Neutrophil (primary cell): Measurements from ENCODE around the gene ZNF675.
A peak's percentile ranks its signal among the peaks of the same experiment; 100 is the strongest.
"Not testable (repeated sequence)": the region's sequence is repeated elsewhere in the genome, so short reads cannot be mapped to it uniquely, and the experiment has no call there.

Source experiments
- H3K27ac ChIP-seq: fragments of 200-600 bp; sonication (generic); 2 replicates; pipeline ENCODE4 v1.5.1; 2016; ENCODE audit warnings: mild to moderate bottlenecking, moderate library complexity
- H3K27me3 ChIP-seq: fragments of 200-600 bp; sonication (generic); 2 replicates; pipeline ENCODE4 v1.6.0; 2016; ENCODE audit warnings: mild to moderate bottlenecking
- H3K36me3 ChIP-seq: fragments of 200-600 bp; sonication (generic); 2 replicates; pipeline ENCODE4 v1.5.1; 2017
- H3K4me1 ChIP-seq, 2 experiments: fragments of 200-600 bp in 1 of 2; sonication (generic) in 1 of 2; 1 replicate in 1 of 2; 2 replicates in 1 of 2; pipeline versions ENCODE4 v1.5.1 to v1.6.1; 2013 to 2016; ENCODE audit warnings: low read depth in 1 of 2, low read length in 1 of 2, mild to moderate bottlenecking in 1 of 2, moderate library complexity in 1 of 2; ENCODE audit not compliant: control insufficient read depth in 1 of 2, insufficient read depth in 1 of 2
- H3K4me3 ChIP-seq, 2 experiments: fragments of 200-600 bp in 1 of 2; sonication (generic) in 1 of 2; 1 replicate in 1 of 2; 2 replicates in 1 of 2; pipeline ENCODE4 v1.5.1; 2013 to 2016; ENCODE audit warnings: low read depth in 1 of 2, low read length in 1 of 2, mild to moderate bottlenecking in 1 of 2, moderate library complexity in 1 of 2
- H3K9me3 ChIP-seq: fragments of 200-600 bp; sonication (generic); 2 replicates; pipeline ENCODE4 v1.5.1; 2016
- CTCF ChIP-seq: fragments of 200-600 bp; sonication (generic); IDR thresholded peaks from 2 replicates; pipeline ENCODE4 v1.5.1; 2016; ENCODE audit warnings: antibody characterized with exemption

The ZNF675 gene

DNA sequence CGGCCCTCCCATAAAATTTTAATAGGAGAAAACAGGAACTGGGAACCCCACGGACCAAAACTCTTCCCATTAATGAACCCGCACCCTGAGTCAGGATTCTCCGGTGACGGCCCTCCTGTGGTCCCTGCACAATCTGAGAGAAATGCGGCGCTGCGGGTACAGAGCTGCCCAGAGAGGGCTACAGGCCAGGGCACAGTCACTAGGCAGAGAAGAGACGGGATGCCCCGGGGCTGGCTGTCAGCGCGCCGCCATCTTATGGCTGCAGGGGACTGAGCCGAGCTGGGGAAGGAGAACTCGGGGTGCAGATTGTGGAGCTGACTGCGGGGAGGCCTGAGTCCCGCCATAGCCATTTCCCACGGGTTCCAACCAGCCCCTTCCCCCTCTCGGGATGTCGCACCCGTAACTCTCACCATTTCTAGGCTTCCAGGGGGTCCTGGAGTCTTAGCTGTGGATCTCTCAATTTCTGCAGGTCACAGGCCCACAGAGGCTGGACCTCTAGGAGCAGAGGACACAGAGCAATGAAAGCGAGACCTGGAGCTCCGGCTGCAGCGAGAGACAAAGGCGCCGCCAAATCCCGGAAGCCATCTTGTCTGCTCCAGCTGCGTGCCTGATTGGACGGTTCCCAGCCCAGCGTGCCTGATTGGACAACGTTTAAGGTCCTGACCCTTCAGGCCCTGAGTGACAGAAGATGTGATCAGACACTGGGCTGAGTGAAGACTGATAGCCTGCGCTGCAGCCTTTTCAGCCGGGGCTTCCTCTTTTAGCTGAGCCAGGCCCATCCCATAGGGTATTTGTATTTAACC, at the start of gene ZNF675:
TSS of gene ZNF675 (minus strand) at position 592 of the 803 bp plus-strand sequence. CDS start at position 413, 179 bp downstream.
- Histone ChIP-seq H3K4me1 (peaks cover 0 to 8% of the 10 kb centered on the region in 2 experiments), H3K4me3 (peak within 1 kb of the TSS; percentile 58 to 77), H3K27ac (peak within 1 kb of the TSS; percentile 72), H3K9me3 (no peaks in the 10 kb centered on the region), H3K27me3 (no peaks in the 10 kb centered on the region), H3K36me3 (no peaks in the 10 kb centered on the region)
- TF ChIP-seq CTCF = no peak

DNA sequence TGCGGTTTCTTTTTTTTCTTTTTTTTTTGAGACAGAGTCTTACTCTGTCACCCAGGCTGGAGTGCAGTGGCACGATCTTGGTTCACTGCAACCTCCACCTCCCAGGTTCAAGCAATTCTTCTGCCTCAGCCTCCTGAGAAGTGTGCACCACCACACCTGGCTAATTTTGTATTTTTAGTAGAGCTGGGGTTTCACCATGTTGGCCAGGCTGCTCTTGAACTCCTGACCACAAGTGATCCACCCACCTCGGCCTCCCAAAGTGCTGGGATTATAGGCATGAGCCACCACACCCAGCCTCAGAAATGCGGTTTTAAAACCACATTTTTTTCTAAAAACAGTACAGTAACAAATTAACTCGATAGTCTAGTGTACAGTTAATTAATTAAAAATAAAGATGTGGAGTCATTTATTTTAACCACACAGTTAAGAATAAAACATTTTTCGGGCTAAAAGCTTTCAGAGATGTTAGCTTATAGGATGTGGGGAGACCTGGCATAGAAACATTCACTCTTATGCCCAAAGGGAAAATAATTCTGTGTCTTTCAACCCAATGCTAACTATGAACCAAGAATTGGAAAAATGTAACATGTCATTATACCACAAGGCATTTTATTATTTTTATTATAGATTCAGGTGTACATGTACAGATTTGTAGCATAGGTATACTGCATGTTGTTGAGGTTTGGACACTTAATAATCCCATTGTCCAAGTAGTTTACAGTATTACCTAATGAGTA, 43.9 kb upstream of the ZNF675 start:
- H3K36me3 ChIP-seq, H3K4me3 ChIP-seq, H3K27me3 ChIP-seq, H3K4me1 ChIP-seq, H3K9me3 ChIP-seq, H3K27ac ChIP-seq: not testable (repeated sequence)

- H3K4me1 ChIP-seq, H3K4me3 ChIP-seq, H3K36me3 ChIP-seq, H3K9me3 ChIP-seq, H3K27me3 ChIP-seq, H3K27ac ChIP-seq: not testable (repeated sequence)
These were observed 37.1 kb upstream of the ZNF675 start for GRCh38 chr19:23724161-23724560.

DNA sequence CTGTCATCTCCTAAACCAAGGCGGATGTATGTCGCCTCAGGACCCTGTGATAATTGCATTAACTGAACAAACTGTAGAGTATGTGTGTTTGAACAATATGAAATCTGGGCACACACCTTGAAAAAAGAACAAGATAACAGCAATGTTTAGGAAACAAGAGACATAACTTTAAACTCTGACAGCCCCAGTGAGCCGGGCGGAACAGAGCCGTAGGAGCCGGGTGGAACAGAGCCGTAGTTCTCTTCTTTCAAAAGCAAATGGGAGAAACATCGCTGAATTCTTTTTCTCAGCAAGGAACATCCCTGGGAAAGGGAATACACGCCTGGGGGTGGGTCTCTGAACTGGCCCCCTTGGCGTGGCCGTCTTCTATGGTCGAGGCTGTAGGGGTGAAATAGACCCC, 31.8 kb upstream of the ZNF675 start:
- Histone ChIP-seq H3K27me3 (no peaks in the 10 kb centered on the region), H3K4me3 (no peak overlapping the region), H3K9me3 (no peaks in the 10 kb centered on the region), H3K27ac (no peak overlapping the region), H3K36me3 (no peaks in the 10 kb centered on the region), H3K4me1 (no peaks in the 10 kb centered on the region)
- no peak for TF ChIP-seq CTCF

DNA sequence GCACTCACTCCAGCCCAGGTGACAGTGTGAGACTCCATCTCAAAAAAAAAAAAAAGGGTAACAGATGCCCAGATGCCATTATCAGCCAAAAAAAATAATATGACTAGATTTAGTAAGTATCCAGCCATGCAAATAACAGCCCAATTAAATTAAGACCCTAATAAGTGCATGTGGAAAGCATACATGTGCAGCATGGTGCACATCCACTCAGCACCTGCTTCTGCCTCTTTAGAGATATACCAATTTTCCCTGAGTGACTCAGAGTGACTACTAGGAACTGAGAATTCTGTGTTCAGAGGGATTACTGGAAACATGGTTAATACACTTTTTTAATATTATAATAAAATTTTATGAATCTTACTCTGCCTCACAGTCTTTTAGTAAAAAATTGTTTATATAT, 29.8 kb upstream of the ZNF675 start:
- H3K4me1 ChIP-seq = no peaks in the 10 kb centered on the region
- H3K36me3 ChIP-seq = no peaks in the 10 kb centered on the region
- H3K27ac ChIP-seq = no peak overlapping the region
- H3K4me3 ChIP-seq = no peak overlapping the region
- no peaks in the 10 kb centered on the region for H3K9me3 ChIP-seq
- TF ChIP-seq CTCF = no peak
- no peaks in the 10 kb centered on the region for H3K27me3 ChIP-seq

GRCh38 chr19:23709347-23709746, 22.3 kb upstream of the ZNF675 start:
- Histone ChIP-seq H3K4me1 (no peaks in the 10 kb centered on the region), H3K36me3 (no peaks in the 10 kb centered on the region), H3K27me3 (no peaks in the 10 kb centered on the region), H3K9me3 (no peaks in the 10 kb centered on the region), H3K4me3 (no peak overlapping the region), H3K27ac (no peak overlapping the region)
- no peak for TF ChIP-seq CTCF
